ENCODE measurements around the gene MAP3K15. TPM values are rescaled to one million over a fixed set of nuclear protein-coding genes. Genes with fewer than 3 reads are reported as not detected.

Gene MAP3K15
- total and polyA plus RNA-seq, 10 donors = 0.86 to 11.3 (median 7.1) TPM

- intact Hi-C loops (cut with DNase I; ENCODE audit: low total_unique reads) = no loop called here
- no peaks in the 10 kb centered on the region for H3K4me1 ChIP-seq
- WGBS, 5 donors = 70 to 86% (median 72%) methylated on average over 3 to 4 of the region's 4 CpGs
- H3K4me3 ChIP-seq = no peak overlapping the region
- no peak for TF ChIP-seq POLR2A (IDR thresholded peaks at IDR 0.05)
- TF ChIP-seq CTCF (IDR thresholded peaks at IDR 0.05 in 8 of 11, conservative IDR thresholded peaks at IDR 0.05 in 3 of 11) = no peak
- TF ChIP-seq POLR2AphosphoS5 (IDR thresholded peaks at IDR 0.05) = no peak
- no peaks in the 10 kb centered on the region for H3K36me3 ChIP-seq
- no peaks in the 10 kb centered on the region for H3K9me3 ChIP-seq
- H3K27me3 ChIP-seq (replicated peaks in 1 of 7) = no peaks in the 10 kb centered on the region
- no peak for DNase-seq
- H3K27ac ChIP-seq = no peak overlapping the region
Measured at GRCh38 chrX:19392703-19393102, 122.6 kb downstream of the MAP3K15 start.

DNA sequence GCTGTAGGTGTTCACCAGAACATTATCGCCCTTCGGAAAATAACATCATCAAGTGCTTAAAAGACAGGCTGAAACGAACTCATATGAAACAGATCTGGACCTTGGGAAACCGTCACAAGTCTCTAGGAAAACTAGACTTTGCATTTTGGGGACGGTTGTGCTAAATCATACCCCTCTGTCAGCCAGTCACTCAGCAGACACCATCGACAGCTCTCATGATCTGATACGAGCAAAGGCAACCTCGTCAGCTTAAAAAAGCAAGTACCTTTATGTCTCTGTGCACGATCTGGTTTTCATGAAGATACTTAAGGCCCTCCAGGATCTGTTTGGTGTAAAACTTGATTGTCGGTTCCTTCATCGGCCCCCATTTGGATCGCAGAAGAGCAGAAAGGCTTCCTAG lies 123.2 kb downstream of the MAP3K15 start:
- no peak for TF ChIP-seq POLR2A (IDR thresholded peaks at IDR 0.05)
- TF ChIP-seq POLR2AphosphoS5 (IDR thresholded peaks at IDR 0.05) = no peak
- TF ChIP-seq CTCF (IDR thresholded peaks at IDR 0.05 in 8 of 11, conservative IDR thresholded peaks at IDR 0.05 in 3 of 11) = no peak
- Histone ChIP-seq H3K4me3 (no peak overlapping the region), H3K36me3 (no peaks in the 10 kb centered on the region), H3K27ac (no peak overlapping the region), H3K9me3 (no peaks in the 10 kb centered on the region), H3K4me1 (no peaks in the 10 kb centered on the region), H3K27me3 (replicated peaks in 1 of 7) (no peaks in the 10 kb centered on the region)
- intact Hi-C loops (cut with DNase I; ENCODE audit: low total_unique reads) = no loop called here
- 82 to 91% (median 88%) methylated on average over 12 of the region's 12 CpGs for WGBS, 5 donors
- no peak for DNase-seq

- Histone ChIP-seq H3K27me3 (replicated peaks in 1 of 7) (no peaks in the 10 kb centered on the region), H3K4me1 (no peaks in the 10 kb centered on the region), H3K4me3 (no peak overlapping the region), H3K36me3 (no peaks in the 10 kb centered on the region), H3K27ac (no peak overlapping the region), H3K9me3 (peaks cover 0 to 3% (median 0%) of the 10 kb centered on the region in 8 donors)
- TF ChIP-seq CTCF (IDR thresholded peaks at IDR 0.05 in 8 of 11, conservative IDR thresholded peaks at IDR 0.05 in 3 of 11) (no peak), POLR2A (IDR thresholded peaks at IDR 0.05) (no peak), POLR2AphosphoS5 (IDR thresholded peaks at IDR 0.05) (no peak)
- no peak for DNase-seq
- 17 to 34% (median 25%) methylated on average over 3 to 4 of the region's 4 CpGs for WGBS, 5 donors
- intact Hi-C loops (cut with DNase I; ENCODE audit: low total_unique reads) = no loop called here
Measured at GRCh38 chrX:19389227-19389845, 126.0 kb downstream of the MAP3K15 start.

GRCh38 chrX:19388741-19389140 lies 126.6 kb downstream of the MAP3K15 start:
- no peaks in the 10 kb centered on the region for H3K36me3 ChIP-seq
- intact Hi-C loops (cut with DNase I; ENCODE audit: low total_unique reads) = no loop called here
- no peak for TF ChIP-seq POLR2AphosphoS5 (IDR thresholded peaks at IDR 0.05)
- TF ChIP-seq CTCF (IDR thresholded peaks at IDR 0.05 in 8 of 11, conservative IDR thresholded peaks at IDR 0.05 in 3 of 11) = no peak
- TF ChIP-seq POLR2A (IDR thresholded peaks at IDR 0.05) = no peak
- H3K4me3 ChIP-seq = no peak overlapping the region
- H3K4me1 ChIP-seq = no peaks in the 10 kb centered on the region
- no peaks in the 10 kb centered on the region for H3K27me3 ChIP-seq (replicated peaks in 1 of 7)
- WGBS, 5 donors = 76 to 87% (median 79%) methylated on average over 8 of the region's 8 CpGs
- peaks cover 0 to 3% (median 0%) of the 10 kb centered on the region in 8 donors for H3K9me3 ChIP-seq
- H3K27ac ChIP-seq = no peak overlapping the region
- no peak for DNase-seq

Data from spleen (tissue), 11 donors.